Transverse colon (tissue), 4 donors: Measurements from ENCODE around the gene HDAC4.

Experiments used
- CTCF ChIP-seq, 5 experiments: fragments of 200-600 bp in 3 of 5; fragments of 450-650 bp in 2 of 5; sonication (generic) in 3 of 5; IDR thresholded peaks; 1 replicate in 2 of 5; 2 replicates in 3 of 5; pipeline ENCODE4 v1.5.1; 2016 to 2017; ENCODE audit warnings: antibody characterized with exemption in 5 of 5, inconsistent platforms in 3 of 5, mild to moderate bottlenecking in 2 of 5, moderate library complexity in 1 of 5
- EP300 ChIP-seq: sonication (generic); formaldehyde crosslinking; IDR thresholded peaks from one replicate; pipeline ENCODE4 v1.6.1; 2017; ENCODE audit warnings: antibody characterized with exemption, low read depth
- POLR2A ChIP-seq: fragments of 450-650 bp; IDR thresholded peaks from one replicate; pipeline ENCODE4 v1.6.1; 2016; ENCODE audit warnings: antibody characterized with exemption, mild to moderate bottlenecking, moderate library complexity
- POLR2AphosphoS5 ChIP-seq, 3 donors: sonication (generic); formaldehyde crosslinking; IDR thresholded peaks; one replicate each; pipeline ENCODE4 v1.6.1; 2016; ENCODE audit warnings: antibody characterized with exemption in 3 of 3

DNA sequence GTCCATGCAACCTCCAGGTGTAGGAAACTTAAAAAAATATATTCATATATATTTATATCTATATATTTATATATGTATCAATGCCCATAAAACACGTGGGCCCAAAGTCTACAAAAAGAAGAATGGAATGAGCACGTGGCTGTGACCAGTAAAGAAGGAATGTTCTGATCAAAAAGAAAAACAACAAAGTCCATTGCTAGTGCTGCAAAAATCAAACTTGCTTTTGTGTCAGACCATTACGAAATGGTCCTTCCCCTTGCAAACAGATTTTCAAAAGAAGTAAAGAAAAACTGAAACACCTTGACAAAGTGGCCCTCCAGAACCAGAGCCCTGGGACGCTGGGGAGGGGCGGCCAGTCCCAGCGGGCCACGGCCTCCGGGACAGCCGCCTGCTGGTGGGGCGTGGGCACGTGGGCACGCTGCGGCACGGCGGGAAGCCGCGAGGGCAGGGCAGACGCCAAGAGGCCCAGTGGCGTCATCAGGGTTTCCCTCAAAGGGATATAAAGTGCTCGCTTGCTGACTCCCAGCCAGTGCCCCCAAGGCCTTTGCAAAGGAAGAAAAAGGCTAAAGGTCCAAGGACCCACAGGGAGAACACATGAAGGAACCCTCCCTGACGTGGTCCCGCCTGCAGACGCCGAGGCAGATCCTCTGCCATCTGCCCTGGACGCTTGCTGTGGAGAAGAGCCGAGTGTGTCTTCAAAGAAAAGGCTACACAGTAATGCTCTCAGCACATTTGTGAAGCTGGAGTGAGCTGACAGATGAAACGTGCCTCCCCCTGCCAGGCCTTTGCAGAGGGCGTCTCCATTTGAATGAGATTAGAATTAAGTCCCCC is 351.2 kb downstream of the HDAC4 start:
- TF ChIP-seq CTCF (IDR thresholded peaks at IDR 0.05): no peak
- no peak for TF ChIP-seq POLR2A
- TF ChIP-seq POLR2AphosphoS5 (IDR thresholded peaks at IDR 0.05): no peak
- TF ChIP-seq EP300: no peak
